Endothelial cell of umbilical vein (primary cell): Measurements from ENCODE around the gene BICD2. TPM values are rescaled to one million over a fixed set of nuclear protein-coding genes. Genes with fewer than 3 reads are reported as not detected.

Experiments
- BruUV-seq: library from RNA; stranded (reverse); fragments of 400-500 nt; replicated peaks from 2 replicates; lab custom pipeline; 2021; lab: Mats Ljungman, UMichigan
- CTCF ChIA-PET: fragments of 300-600, 350-600 bp; sonication (Branson Sonifier 250); formaldehyde crosslinking; loops from one replicate; lab custom pipeline; 2021; ENCODE audit warnings: antibody characterized with exemption, inconsistent platforms; lab: Charles Lee
- POLR2A ChIA-PET: fragments of 300-600, 350-600 bp; sonication (Branson Sonifier 250); formaldehyde crosslinking; loops from one replicate; lab custom pipeline; 2021; ENCODE audit warnings: antibody characterized with exemption, inconsistent platforms; lab: Charles Lee
- DNase-seq: peaks from one replicate; pipeline ENCODE4 v3.0.0-alpha.2; 2011; ENCODE audit warnings: low read depth, low spot score
- FAIRE-seq: peaks from 2 replicates; lab custom pipeline; 2011; peaks lifted over from hg19 to GRCh38; lab: Jason Lieb, UNC
- H2AFZ ChIP-seq: 2 replicates; pipeline ENCODE4 v1.6.0; 2012; ENCODE audit warnings: low read depth, low read length, control low read depth, inconsistent platforms
- H3K27ac ChIP-seq: 2 replicates; pipeline ENCODE4 v1.5.1; 2011; ENCODE audit warnings: low read depth, mild to moderate bottlenecking, control low read depth, low read length, moderate library complexity; ENCODE audit not compliant: insufficient read depth
- H3K27me3 ChIP-seq, 2 experiments: 2 replicates each; pipeline versions ENCODE4 v1.6.0 to v1.6.1; 2011; ENCODE audit warnings: low read length in 2 of 2, mixed read lengths in 1 of 2; ENCODE audit not compliant: control insufficient read depth in 2 of 2, insufficient read depth in 2 of 2
- H3K36me3 ChIP-seq, 2 experiments: 2 replicates in 1 of 2; 3 replicates in 1 of 2; pipeline ENCODE4 v1.5.1; 2011; ENCODE audit warnings: low read length in 2 of 2, mild to moderate bottlenecking in 1 of 2, moderate library complexity in 1 of 2; ENCODE audit not compliant: control insufficient read depth in 2 of 2, insufficient read depth in 2 of 2; ENCODE audit errors: extremely low read depth in 1 of 2
- H3K4me1 ChIP-seq: 3 replicates; pipeline ENCODE4 v1.5.1; 2011; ENCODE audit warnings: mild to moderate bottlenecking, low read length; ENCODE audit not compliant: control insufficient read depth, insufficient read depth; ENCODE audit errors: extremely low read depth
- H3K4me2 ChIP-seq: 2 replicates; pipeline ENCODE4 v1.6.1; 2011; ENCODE audit warnings: low read length, control low read depth, mixed read lengths; ENCODE audit not compliant: insufficient read depth
- H3K4me3 ChIP-seq, 3 experiments: fragments of 200-600 bp in 1 of 3; sonication (generic), shearing (Covaris generic) in 1 of 3; replicated peaks in 1 of 3; 2 replicates each; pipeline ENCODE4 v1.5.1; 2011 to 2016; ENCODE audit warnings: control low read depth in 3 of 3, low read length in 3 of 3, mild to moderate bottlenecking in 2 of 3, inconsistent platforms in 1 of 3, low read depth in 1 of 3, moderate library complexity in 1 of 3; ENCODE audit not compliant: insufficient read depth in 1 of 3
- H3K79me2 ChIP-seq: 2 replicates; pipeline ENCODE4 v1.6.0; 2012; ENCODE audit warnings: low read length, inconsistent platforms; ENCODE audit not compliant: control insufficient read depth, insufficient read depth
- H3K9ac ChIP-seq: replicated peaks from 2 replicates; pipeline ENCODE3; 2011; ENCODE audit warnings: low read length, control low read depth; ENCODE audit not compliant: insufficient read depth; ENCODE audit errors: extremely low read depth
- H3K9me1 ChIP-seq: replicated peaks from 3 replicates; pipeline ENCODE4 v1.6.0; 2011; ENCODE audit warnings: mild to moderate bottlenecking, low read length; ENCODE audit not compliant: control insufficient read depth, insufficient read depth; ENCODE audit errors: extremely low read depth
- H3K9me3 ChIP-seq: replicated peaks from 2 replicates; pipeline ENCODE4 v1.5.1; 2012; ENCODE audit warnings: low read length, inconsistent platforms; ENCODE audit not compliant: control insufficient read depth, insufficient read depth
- H4K20me1 ChIP-seq: replicated peaks from 2 replicates; pipeline ENCODE3; 2011; ENCODE audit warnings: mild to moderate bottlenecking, low read length; ENCODE audit not compliant: control insufficient read depth, insufficient read depth; ENCODE audit errors: extremely low read depth
- GATA2 ChIP-seq: IDR thresholded peaks from 2 replicates; pipeline ENCODE4 v1.7.0; 2011; ENCODE audit warnings: low read depth, mild to moderate bottlenecking, moderate library complexity, mixed read lengths, low read length; ENCODE audit not compliant: insufficient read length, insufficient read depth
- MAX ChIP-seq: IDR thresholded peaks from 2 replicates; pipeline ENCODE4 v1.6.1; 2011; ENCODE audit not compliant: insufficient read depth, insufficient read length
- POLR2AphosphoS5 ChIP-seq: IDR thresholded peaks from 2 replicates; pipeline ENCODE4 v1.6.1; 2012; ENCODE audit warnings: low read depth, mild to moderate bottlenecking, control low read depth, low read length, moderate library complexity; ENCODE audit not compliant: insufficient read depth
- dilution Hi-C: fragments of 300-500 bp; cut with MboI; formaldehyde crosslinking; loops from one replicate; pipeline ENCODE4 v1.15.0; 2019; ENCODE audit warnings: low sequenced_read_pairs; ENCODE audit not compliant: extremely low pct_ligation_motif_present
- intact Hi-C: fragments of 100-400 bp; cut with micrococcal nuclease; formaldehyde crosslinking; loops from one replicate; pipeline ENCODE4 v1.10.0; 2022
- polyA plus RNA-seq, 4 experiments: library from polyadenylated mRNA; depleted of rRNA in 3 of 4; stranded (reverse) in 3 of 4; unstranded in 1 of 4; fragments of >200 nt; gene quantifications; 2 replicates each; pipeline versions ENCODE4 v1.2.1 to v1.2.3, GENCODE V29; 2011 to 2012; ENCODE audit warnings: missing spikeins in 1 of 4
- total RNA-seq: library from RNA; stranded (reverse); gene quantifications from 2 replicates; pipeline ENCODE4 v1.2.3, GENCODE V29; 2021
- TF ChIP-seq, protein P1 (sequence below), 2 donors: IDR thresholded peaks; 1 replicate in 1 of 2; 2 replicates in 1 of 2; pipeline ENCODE4 v1.5.1; 2011; ENCODE audit warnings: low read length in 2 of 2, mild to moderate bottlenecking in 2 of 2, moderate library complexity in 2 of 2, control low read depth in 1 of 2, inconsistent platforms in 1 of 2, low read depth in 1 of 2; ENCODE audit not compliant: insufficient read depth in 1 of 2; ENCODE audit errors: extremely low read depth in 1 of 2

Gene BICD2
- total and polyA plus RNA-seq, 2 donors (not counting 3 experiments of a cell fraction or from before 2014, with no cell fraction given): 14.3 to 39.3 TPM

DNA sequence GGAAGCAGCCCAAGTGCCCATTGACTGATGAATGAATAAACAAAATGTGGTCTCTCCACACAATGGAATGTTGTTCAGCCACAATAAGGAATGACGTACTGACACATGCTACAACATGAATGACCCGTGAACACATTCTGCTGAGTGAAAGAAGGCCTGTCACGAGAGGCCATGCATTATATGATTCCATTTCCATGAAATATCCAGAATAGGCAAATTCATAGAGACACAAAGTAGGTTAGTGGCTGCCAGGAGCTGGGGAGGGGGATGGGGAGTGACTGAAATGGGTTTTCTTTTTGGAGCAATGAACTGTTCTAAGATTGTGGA is 41.4 kb downstream of the BICD2 start:
- CTCF ChIA-PET: no interaction called here
- H3K27ac ChIP-seq: no peak overlapping the region
- DNase-seq (no peak), FAIRE-seq (peak; percentile 50)
- no peaks in the 10 kb centered on the region for H3K27me3 ChIP-seq
- H3K79me2 ChIP-seq: peaks cover 30% of the 10 kb centered on the region
- BruUV-seq: no TSS peak
- no peak overlapping the region for H3K9ac ChIP-seq
- intact Hi-C loops: no loop called here
- no peak overlapping the region for H2AFZ ChIP-seq
- H3K9me3 ChIP-seq: no peaks in the 10 kb centered on the region
- no peak for TF ChIP-seq MAX
- TF ChIP-seq, protein P1, sequence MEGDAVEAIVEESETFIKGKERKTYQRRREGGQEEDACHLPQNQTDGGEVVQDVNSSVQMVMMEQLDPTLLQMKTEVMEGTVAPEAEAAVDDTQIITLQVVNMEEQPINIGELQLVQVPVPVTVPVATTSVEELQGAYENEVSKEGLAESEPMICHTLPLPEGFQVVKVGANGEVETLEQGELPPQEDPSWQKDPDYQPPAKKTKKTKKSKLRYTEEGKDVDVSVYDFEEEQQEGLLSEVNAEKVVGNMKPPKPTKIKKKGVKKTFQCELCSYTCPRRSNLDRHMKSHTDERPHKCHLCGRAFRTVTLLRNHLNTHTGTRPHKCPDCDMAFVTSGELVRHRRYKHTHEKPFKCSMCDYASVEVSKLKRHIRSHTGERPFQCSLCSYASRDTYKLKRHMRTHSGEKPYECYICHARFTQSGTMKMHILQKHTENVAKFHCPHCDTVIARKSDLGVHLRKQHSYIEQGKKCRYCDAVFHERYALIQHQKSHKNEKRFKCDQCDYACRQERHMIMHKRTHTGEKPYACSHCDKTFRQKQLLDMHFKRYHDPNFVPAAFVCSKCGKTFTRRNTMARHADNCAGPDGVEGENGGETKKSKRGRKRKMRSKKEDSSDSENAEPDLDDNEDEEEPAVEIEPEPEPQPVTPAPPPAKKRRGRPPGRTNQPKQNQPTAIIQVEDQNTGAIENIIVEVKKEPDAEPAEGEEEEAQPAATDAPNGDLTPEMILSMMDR (IDR thresholded peaks at IDR 0.05; ENCODE audit: extremely low read depth in 1 of 2, insufficient read depth in 1 of 2, low read depth in 1 of 2, low read length in 2 of 2): no peak
- no peak overlapping the region for H3K4me3 ChIP-seq
- H4K20me1 ChIP-seq: no peaks in the 10 kb centered on the region
- no peak overlapping the region for H3K4me2 ChIP-seq
- dilution Hi-C loops: no loop called here
- POLR2A ChIA-PET: no interaction called here
- peaks cover 11% of the 10 kb centered on the region for H3K4me1 ChIP-seq
- peaks cover 9 to 31% of the 10 kb centered on the region in 2 experiments for H3K36me3 ChIP-seq
- H3K9me1 ChIP-seq: no peaks in the 10 kb centered on the region

DNA sequence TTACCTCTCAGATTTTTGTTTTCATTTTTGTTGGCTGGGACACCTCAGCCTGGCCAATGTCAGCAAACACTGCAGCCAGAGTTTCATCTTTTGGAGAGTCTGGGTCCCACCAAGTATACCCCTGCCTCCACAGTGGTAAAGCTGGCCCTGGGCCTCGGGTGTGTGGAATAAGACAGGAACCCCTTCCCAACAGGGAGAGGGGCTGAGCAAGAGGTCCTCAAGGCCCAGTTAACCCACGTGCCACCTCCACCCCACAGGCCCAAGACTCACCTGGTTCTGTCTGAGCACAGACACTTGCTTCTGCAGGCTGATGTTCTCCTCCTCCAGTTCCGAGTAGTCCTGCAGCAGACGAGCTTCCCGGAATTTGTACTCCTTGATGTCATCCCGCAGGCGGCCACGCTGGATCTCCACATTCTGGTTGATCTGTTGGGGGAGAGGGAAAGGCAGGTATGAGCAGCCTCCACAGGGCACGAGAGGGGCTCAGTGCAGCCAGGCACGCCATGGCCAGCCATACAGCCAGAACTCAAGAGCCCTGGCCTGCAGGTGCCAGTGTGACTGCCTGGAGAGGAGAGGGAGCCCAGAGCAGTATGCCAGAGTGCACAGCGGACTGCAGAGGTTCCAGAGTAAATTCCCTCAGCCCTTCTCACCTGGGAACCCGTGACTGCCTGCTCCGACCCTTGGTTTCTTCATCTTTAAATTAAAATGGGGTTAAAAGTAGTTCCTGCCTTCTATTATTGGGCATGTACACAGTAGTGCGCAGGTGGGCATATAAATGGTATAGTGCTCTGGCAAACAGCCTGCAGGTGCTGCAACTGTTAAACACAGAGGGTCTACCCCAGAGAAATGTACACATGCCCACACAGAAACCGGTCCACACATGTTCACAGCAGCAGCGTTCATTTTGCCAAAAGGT is 42.0 kb downstream of the BICD2 start:
- no peak overlapping the region for H3K4me3 ChIP-seq
- no peak overlapping the region for H3K4me2 ChIP-seq
- no TSS peak for BruUV-seq
- H3K9ac ChIP-seq: no peak overlapping the region
- no peak overlapping the region for H2AFZ ChIP-seq
- intact Hi-C loops (no loop called here), dilution Hi-C loops (no loop called here)
- no peaks in the 10 kb centered on the region for H3K27me3 ChIP-seq
- H3K79me2 ChIP-seq: peaks cover 29% of the 10 kb centered on the region
- ChIA-PET CTCF (no interaction called here), POLR2A (no interaction called here)
- H3K4me1 ChIP-seq: peaks cover 11% of the 10 kb centered on the region
- DNase-seq: no peak
- H4K20me1 ChIP-seq: no peaks in the 10 kb centered on the region
- H3K9me3 ChIP-seq: no peaks in the 10 kb centered on the region
- no peak overlapping the region for H3K27ac ChIP-seq
- FAIRE-seq: no peak
- TF ChIP-seq POLR2AphosphoS5 (no peak), GATA2 (no peak)
- TF ChIP-seq, protein P1 (IDR thresholded peaks at IDR 0.05; ENCODE audit: extremely low read depth in 1 of 2, insufficient read depth in 1 of 2, low read depth in 1 of 2, low read length in 2 of 2): no peak
- H3K9me1 ChIP-seq: no peaks in the 10 kb centered on the region
- peaks cover 9 to 35% of the 10 kb centered on the region in 2 experiments for H3K36me3 ChIP-seq
